Coronary artery (tissue), 2 donors: ENCODE data around the gene ZNF565.

Source experiments
- DNase-seq: peaks from one replicate; pipeline ENCODE4 v3.0.0-alpha.2; 2017; ENCODE audit warnings: low spot score
- H3K27ac ChIP-seq, 2 donors: fragments of 200-600 bp; sonication (generic); one replicate each; pipeline ENCODE4 v1.5.1; 2016 to 2019
- H3K4me3 ChIP-seq: fragments of 200-600 bp; sonication (generic); 2 replicates; pipeline ENCODE4 v1.5.1; 2016; ENCODE audit warnings: mild to moderate bottlenecking, moderate library complexity
- TF ChIP-seq, protein P1 (sequence below): fragments of 200-600 bp; sonication (generic); IDR thresholded peaks from one replicate; pipeline ENCODE4 v1.5.1; 2019; ENCODE audit warnings: antibody characterized with exemption

The ZNF565 gene

DNA sequence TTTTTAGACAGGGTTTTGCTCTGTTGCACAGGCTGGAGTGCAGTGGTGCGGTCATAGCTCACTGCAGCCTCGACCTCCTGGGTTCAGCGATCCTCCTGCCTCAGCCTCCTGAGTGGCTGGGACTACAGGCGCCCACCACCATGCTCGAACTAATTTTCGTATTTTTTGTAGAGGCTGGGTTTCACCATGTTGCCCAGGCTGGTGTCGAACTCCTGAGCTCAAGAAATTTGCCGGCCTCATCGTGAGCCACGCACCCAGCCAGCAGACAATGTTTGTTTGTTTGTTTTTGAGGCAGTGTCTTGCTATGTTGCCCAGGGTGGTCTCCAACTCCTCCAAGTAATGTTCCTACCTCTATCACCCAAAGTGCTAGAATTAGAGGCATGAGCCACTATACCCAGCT, 61.3 kb downstream of the ZNF565 start:
- Histone ChIP-seq H3K27ac (peak overlapping the region; percentile 96 to 99), H3K4me3 (peak overlapping the region; percentile 90)
- DNase-seq = no peak
- TF ChIP-seq, protein P1, sequence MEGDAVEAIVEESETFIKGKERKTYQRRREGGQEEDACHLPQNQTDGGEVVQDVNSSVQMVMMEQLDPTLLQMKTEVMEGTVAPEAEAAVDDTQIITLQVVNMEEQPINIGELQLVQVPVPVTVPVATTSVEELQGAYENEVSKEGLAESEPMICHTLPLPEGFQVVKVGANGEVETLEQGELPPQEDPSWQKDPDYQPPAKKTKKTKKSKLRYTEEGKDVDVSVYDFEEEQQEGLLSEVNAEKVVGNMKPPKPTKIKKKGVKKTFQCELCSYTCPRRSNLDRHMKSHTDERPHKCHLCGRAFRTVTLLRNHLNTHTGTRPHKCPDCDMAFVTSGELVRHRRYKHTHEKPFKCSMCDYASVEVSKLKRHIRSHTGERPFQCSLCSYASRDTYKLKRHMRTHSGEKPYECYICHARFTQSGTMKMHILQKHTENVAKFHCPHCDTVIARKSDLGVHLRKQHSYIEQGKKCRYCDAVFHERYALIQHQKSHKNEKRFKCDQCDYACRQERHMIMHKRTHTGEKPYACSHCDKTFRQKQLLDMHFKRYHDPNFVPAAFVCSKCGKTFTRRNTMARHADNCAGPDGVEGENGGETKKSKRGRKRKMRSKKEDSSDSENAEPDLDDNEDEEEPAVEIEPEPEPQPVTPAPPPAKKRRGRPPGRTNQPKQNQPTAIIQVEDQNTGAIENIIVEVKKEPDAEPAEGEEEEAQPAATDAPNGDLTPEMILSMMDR = no peak

DNA sequence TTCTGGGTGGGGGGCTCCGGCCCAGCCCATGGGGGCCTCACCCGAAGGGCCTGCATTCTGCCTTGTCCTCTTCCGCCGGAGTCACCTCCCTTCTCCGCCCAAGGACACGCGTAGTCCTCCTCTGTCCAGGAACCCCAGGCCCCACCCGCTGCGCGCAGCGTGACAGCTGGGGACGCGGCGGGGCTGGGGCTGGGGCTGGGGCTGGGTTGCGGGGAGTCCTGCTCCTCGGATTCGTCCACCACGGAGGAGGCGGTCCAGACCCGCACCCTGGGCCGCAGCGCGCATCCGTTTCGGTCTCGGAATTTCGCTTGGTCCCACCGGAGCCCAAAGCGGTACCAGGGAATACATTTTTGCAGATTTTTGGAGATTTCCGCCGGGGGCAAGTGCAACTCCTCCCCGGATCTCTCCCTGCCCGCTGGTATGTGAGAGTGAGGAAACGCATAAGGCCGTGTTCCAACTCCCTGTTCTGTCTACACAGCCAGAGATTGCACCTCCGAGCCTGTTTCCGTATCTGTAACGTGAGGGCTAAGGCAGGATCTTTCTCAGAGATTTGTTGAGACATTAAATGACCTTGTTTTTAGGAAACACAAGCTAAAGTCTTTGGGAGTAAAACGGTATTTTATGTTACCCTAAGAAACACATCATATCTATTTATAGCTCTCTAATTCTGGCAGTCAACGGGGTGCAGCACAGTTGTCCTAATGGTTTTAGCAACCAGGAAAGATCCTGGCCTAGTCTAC, 61.9 kb downstream of the ZNF565 start, which contains the start of gene COX7A1:
Gene COX7A1, minus strand, starts transcription at position 96 of the 740 bp plus-strand sequence. Its CDS starts 40 bp downstream, at position 56.
- DNase-seq = peak; percentile 91
- H3K4me3 ChIP-seq = peak within 1 kb of the TSS; percentile 90
- peak within 1 kb of the TSS; percentile 96 to 99 for H3K27ac ChIP-seq
- TF ChIP-seq, protein P1 = no peak

DNA sequence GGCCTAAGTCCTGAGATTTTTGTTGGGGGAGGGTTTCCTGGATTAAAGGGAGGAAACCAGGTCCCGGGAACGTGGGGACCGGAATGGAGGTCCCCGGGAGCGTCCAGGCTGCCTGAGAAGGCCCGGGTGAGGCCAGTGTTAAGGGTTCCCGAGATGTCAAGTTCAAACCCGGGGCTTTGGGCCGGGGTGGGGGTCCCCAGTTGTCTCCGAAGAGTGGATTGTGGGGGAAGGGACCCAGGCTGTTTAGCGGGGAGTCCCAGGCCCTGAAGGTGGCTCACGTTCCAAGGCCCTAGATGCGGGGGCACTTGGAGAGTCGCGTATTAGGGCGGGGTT, 62.5 kb downstream of the ZNF565 start:
- TF ChIP-seq, protein P1 = no peak
- H3K4me3 ChIP-seq = peak overlapping the region; percentile 90
- no peak for DNase-seq
- peak overlapping the region; percentile 96 to 99 for H3K27ac ChIP-seq

DNA sequence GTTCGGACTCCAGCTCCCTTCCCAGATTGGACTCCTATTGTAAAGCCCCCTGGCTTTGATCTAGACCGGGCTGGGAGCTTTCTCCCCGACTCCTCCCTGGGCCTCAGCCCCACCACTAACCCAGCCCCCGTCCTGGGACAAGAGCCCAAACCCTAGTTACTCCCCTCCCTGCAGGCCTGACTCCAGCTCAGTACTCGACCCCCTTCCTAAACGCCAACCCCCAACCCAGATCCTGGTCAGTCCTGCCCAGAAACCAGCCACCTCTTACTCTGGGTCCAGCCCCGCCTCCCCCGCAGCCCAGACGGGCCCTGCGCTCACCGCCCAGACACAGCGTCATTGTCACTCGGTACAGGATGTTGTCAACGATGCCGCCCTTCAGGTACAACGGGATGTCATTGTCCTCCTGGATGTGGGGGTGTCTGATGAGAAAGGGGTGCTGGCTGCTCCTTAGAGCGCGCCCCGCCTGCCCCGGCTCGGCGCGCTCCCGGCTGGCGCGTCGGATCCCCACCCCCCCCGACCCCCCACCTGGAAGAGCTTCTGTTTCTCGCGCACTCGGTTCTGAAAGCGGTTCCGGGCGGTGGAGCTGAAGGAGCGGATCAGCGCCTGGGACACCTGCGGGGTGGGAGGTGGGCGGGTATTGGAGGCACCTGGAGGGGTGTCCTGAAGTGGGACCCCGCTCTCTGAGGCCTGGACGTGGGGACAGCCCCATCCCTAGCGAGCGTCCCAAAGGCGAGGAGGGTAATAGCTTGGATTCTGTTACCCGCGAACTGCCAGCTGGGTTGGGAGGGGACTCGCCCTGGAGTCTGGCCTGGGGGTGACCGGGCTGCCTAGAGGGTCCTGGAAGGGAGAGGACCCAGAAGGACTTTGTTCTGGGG, 63.1 kb downstream of the ZNF565 start:
- Histone ChIP-seq H3K4me3 (peak overlapping the region; percentile 90), H3K27ac (peak overlapping the region; percentile 96 to 99)
- TF ChIP-seq, protein P1 = no peak
- peak; percentile 88 for DNase-seq

DNA sequence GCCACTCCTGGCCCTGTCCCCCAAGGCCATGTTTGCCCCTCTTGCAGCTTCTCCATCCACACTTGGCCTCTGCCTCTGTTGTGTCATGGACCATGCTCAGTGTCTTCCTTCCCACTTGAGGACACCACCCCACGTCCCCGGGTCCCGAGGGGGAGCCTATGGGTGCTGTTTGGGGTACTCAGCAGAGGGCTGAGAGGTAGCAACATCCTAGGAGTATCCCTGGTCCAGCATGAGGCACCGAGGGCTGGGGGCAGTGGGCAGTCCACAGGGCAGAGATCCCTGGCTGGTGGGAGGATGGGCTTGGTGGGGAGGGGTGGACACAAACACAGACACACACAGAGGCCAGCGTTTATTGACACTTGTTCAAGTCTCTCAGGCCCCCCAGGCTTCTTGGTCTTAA, 63.9 kb downstream of the ZNF565 start:
- Histone ChIP-seq H3K4me3 (peak overlapping the region; percentile 90), H3K27ac (peak overlapping the region; percentile 96 to 99)
- TF ChIP-seq, protein P1 = no peak
- no peak for DNase-seq

DNA sequence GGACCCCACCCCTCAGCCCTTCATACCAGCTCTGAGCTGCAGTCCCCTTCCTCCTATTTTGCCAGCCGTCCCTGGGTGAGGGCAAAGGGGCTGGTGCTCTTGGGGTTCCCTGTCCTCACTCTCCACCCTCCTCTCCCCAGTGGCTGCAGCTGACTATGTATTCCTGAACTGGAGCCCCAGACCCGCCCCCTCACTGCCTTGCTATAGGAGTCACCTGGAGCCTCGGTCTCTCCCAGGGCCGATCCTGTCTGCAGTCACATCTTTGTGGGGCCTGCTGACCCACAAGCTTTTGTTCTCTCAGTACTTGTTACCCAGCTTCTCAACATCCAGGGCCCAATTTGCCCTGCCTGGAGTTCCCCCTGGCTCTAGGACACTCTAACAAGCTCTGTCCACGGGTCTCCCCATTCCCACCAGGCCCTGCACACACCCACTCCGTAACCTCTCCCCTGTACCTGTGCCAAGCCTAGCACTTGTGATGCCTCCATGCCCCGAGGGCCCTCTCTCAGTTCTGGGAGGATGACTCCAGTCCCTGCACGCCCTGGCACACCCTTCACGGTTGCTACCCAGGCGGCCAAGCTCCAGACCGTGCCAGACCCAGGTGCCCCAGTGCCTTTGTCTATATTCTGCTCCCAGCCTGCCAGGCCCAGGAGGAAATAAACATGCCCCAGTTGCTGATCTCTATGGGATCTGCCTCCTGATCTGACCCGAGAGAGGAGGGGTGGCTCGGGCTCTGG, 64.6 kb downstream of the ZNF565 start:
- Histone ChIP-seq H3K27ac (peak overlapping the region in 1 of 2 donors; percentile 99), H3K4me3 (no peak overlapping the region)
- DNase-seq = no peak

More for the DNA sequence above, 64.6 kb downstream of the ZNF565 start:
- TF ChIP-seq, protein P1 = no peak
